HG03520 (cell line): Measurements from ENCODE around the gene TPRG1L.

Experiments used
- ATAC-seq: cut with Tn5 transposase; IDR thresholded peaks from one replicate; pipeline ENCODE4 v1.9.1; 2021; ENCODE audit warnings: mild to moderate bottlenecking, moderate library complexity; ENCODE audit not compliant: unreplicated experiment

The TPRG1L gene

DNA sequence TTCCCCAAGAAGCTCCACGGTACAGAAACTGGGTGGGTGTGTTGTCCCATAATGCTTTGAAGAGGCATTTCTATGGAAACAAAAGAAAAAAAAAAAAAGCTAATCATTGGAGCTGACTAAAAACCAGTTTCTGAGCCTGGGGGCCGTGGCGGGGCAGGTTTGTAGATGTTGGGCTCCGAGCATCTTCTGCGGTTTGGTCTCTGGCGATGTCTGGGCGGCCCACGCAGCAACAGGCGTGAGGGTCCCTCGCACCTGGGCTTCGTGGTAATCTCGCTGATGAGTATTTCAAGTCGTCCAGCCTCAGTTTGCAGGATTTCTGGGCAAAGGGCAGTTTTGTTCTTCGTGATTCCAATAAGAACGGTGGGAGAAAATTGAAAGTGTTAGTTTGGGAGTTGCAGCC, 34.3 kb downstream of the TPRG1L start:
- no peak for ATAC-seq

DNA sequence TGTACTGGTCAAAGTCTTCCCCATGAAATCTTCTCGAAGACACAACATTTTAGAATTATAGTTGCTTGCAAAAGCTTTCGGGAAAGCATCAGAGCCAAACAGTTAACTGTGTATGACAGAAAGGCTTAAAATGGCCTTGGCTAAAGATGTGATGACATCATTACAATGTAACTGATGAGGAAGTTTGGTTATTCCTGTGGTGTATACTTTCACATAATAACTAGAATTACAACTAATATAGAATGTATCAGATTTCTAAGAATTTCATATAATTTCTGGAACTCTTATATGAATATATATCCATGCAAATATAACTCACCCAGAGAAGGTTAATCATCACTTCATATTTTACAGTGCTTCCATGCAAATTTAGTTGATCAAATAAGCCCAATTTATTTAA, 35.9 kb downstream of the TPRG1L start:
- ATAC-seq = no peak

DNA sequence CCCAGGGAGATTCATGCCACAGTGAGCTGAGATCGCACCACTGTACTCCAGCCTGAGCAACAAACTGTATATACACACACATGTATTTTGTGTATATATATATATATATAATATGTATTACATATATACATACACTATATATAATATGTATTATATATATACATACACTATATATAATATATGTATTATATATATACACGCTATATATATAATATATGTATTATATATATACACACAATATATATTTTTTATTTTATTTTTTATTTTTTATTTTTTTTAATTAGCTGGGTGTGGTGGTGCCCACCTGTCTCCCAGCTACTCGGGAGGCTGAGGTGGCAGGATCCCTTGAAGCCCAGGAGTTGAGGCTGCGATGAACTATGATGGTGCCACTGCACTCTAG, 36.8 kb downstream of the TPRG1L start:
- ATAC-seq = no peak

DNA sequence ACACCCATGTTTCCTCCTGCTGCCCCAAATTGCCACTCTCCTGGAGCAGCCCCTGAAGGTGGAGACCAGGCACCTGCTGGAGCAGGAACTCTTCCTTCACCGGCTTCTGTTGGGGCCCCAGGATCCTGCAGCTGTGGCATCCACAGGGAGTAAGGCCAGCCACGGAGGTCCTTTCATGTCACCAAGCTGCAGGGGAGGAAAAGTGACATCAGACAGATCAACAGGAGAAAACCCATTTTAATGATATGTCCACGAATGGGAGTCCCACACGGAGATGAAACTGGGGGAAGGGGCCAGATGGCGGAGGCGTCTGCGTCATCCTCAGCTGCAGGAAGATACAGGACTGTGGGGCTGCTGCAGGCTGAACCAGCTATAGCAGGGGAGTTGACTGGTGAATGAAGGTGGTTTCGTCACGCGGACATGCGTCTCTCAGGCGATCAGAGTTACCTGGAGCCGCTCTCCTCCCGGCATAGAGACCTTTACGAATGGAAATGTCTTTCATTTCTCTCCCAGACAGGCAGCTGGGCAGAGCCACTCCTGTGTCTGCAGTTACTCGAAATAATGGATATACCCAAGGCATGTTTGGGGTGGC, 37.4 kb downstream of the TPRG1L start:
- no peak for ATAC-seq

DNA sequence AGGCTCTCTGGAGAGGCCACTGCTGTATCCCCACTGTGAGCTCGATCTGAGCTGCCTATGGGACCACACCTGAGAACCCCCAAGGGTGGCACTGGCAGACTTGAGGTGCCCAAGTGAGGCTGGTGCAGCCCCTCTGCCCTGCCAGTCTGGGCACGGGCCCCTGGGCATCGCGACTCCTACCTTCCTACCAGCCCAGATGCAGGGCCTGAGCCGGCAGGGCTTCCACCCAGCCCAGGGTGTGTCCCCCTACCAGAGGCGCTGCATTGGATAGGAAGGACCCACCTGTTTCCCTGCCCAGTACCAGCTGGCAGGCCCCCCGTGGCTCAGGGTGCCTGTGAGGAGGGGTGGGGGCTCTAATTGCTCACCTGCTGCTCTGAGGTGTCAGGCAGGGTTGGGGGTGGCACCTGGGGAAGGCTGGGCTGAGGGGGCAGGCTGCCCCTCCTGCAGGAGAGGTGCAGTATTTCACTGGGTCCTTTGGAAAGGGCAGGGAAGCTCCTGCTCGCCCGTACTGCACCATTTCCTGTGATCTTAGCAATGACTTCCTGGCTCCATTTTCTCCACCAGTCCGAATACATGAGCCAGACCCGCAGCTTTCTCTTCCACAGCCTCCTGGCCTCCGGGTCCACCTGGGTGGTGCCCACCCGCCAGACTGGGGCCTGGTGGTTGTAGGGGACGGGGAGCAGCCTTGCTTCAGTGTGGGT, 39.3 kb downstream of the TPRG1L start:
- no peak for ATAC-seq

DNA sequence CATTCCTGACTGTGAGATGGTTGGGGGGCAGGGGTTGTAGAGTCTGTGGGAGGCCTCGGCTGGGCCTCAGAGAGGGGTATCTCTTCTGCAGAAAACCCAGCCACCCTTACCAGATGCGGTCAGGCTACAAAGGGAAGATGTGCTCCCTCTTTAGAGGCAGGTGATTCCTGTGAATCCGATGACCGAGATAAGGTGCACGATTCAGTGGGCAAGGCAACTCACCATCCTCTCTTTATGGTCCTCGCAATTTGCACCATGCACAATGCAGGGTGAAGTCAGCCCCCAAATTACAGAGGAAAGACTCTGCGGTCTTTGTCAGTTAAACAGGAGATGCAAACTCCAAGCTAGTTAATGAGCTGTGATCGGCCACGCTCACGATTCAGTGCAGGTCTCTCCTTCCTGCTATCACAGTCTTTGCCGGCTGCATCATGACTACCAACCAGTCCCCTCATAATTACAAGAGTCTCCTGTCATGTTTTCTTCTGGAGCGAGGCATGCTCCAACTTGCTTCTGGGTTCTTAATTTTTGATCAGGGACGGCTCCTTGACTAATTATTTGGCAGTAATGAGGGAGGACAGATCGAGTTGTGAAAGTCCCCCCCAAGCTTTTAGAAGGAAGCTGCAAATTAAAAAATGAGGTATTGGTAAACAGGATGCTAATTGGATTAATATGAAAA, 40.0 kb downstream of the TPRG1L start:
- ATAC-seq = no peak

DNA sequence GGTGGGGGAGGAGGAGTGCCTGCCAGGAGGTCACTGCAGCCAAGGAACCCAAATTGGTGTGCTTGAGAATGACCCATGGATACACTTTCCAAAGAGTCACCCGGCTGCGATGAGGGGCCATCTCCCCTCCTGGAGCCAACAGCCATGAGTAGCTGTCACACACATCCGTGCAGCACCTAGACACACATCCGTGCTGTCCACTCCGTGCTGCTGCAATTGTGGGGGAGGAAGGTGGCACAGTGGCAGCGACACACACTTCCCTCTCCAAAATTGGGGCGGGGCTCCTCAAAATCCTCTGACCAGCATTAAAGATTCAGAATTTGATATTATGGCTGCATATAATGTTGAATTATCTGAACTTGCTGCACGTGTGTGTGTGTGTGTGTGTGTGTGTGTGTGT, 43.3 kb downstream of the TPRG1L start:
- no peak for ATAC-seq

DNA sequence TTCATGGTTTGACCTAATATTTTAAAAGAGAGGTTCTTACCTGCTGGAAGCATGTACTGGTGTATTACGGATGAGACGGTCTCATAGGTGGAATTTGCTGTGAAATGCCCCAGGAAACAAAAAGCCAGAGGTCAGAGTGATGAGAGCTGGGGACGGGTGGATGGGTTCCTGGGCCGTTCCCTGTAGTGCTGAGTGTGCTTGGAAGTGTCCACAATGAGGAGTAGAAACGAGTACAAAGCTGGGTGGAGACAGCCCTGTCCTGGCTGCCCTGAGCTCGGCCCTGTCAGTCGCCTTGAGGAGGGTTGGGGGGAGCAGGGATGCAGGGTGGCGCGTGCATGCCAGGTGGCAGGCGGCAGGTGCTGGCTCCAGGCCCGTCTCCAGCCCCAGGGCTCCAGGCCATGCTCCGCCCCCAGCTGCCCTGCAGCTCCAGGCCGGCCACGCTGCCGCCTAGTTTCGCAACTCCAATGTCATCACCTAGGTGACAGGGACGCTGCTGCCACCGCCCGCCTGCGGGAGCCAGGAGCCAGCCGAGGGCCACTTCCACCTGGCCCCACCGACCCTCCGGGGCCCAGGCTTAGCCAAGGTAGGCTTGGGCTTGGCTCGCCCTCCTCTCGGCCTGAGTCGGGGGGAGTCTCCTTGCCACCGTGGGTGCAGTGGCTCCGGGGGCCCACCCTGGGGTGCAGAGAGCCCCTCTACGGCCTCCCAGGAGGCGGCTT, 43.9 kb downstream of the TPRG1L start:
- no peak for ATAC-seq

DNA sequence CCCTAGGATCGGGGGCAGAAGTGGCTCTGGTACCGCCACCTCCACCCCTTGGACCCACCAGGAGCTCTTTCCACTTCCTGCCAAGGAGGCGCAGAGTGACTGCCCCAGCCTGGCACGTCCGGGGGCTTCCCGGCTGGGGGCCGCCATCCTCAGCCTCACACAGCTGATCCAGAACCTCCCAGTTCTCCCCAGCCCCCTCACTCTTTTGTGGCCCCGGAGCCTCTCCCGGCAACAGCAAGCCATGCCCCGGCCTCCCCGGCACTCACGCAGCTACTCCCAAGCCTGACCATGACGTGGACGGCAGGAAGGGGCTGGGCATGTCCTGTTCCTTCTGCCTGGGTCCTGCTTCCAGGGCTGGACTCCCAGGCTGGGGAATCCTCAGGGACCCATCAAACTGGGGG, 44.6 kb downstream of the TPRG1L start:
- ATAC-seq = no peak

DNA sequence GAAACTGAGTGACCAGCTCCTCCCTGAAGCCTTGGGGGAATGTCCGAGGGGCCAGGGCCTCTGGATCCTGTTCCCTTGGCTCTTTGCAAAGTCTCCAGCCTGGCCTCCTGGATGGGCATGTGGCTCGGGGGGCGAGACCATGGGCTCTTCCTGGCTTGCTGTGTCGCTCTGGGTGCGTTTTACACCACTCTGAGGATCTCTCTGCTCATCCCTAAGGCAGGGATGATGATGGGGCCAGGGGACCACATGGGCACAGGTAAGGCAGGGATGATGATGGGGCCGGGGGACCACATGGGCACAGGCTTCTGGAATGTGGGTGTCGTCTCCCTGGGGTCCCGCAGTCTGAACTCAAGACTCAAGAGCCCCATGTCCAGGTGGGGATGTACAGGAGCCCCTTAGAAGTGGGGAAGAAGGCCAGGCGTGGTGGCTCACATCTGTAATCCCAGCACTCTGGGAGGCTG, 45.2 kb downstream of the TPRG1L start:
- ATAC-seq = no peak

DNA sequence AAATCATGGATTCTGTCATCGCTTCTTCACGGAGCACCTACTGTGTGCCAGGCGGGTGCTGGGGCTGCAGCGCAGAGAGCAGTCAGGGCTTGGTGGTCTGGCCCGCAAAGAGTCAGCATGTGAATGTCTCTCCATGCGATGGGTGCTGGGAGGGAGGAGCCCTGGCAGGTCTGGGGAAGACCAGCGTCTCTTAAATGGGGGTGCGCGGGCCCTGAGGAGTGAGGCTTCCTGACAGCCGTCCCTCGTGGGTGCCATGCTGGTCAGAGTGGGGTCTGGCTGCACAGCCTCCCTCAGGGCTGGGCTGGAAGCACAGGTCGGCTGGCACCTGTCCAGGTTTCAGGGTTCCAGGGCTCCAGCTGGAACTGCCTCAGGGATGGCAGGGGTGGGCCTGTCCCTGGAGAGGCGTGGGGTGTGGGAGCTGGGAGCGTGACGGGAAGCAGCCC, 46.0 kb downstream of the TPRG1L start:
- no peak for ATAC-seq

DNA sequence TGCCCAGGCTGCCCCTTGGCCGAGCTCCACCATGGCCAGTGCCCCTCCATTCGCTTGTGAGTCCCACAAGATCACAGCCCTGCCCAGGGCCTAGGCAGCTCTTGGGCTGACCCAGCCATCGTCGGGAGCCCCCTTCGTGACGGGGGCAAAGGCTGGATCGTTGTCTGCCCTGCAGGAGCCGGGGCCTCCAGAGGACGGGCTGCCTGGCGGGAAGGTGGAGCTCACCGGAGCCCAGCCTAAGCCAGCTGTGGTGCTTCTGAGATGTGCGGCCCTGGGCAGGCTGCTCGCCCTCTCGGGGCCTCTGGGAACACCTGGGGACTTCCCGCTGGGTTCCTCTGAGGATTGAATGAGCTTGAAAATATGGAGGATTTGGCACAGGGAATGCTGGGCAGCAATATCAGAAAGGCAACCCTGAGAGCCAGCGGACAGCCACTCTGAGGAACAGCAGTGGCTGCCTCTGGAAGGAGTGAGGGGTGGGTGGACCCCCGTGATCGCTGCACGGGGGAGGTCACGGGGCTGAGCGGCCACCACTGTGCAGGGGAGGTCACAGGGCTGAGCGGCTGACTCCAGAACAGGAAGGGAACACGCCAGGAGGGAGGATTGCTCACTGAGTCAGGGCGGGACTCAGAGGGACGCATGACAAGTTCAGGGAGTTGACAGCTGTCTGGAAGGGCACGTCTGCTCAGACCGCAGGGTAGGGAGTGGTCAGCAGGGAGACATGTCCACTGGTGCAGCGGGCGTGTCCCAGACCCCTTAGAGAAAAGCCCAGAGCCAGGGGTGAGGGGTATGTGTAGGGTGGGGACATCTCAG, 46.8 kb downstream of the TPRG1L start:
- ATAC-seq = no peak

DNA sequence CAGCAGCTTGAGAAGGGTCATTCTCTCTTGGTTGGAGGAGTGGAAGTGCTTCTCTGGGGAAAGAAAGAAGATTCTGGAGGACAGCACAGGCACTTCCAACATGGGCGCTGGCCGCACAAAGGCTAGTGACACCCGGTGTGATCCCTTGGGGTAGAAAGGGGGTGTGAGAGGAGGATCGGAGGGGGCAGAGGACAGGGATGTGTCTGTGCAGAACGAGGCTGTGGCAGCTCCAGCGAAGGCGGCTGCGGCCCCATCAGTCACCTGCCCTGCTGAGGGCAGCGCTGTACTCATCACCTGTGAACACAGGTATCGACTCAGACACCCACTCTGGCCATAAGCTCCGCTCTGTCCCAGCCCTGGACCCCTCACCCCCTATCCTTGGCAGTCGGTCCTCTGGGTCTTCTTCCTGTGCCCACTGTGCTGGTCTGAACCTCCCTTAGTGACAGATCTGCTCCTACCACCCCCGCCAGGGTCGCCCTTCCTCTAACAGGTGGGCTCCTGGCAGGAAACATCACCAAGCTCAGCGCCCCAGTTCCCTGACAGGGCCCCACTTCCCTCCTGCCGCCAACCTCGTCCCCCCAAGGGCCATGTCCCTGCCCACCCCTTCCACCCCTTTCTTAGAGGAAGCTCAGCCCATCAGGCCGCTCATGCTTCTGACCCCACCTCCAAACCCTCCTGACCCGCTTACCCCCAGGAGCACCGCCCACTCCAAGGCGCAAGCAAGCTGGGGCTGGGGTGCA, 47.6 kb downstream of the TPRG1L start:
- no peak for ATAC-seq

DNA sequence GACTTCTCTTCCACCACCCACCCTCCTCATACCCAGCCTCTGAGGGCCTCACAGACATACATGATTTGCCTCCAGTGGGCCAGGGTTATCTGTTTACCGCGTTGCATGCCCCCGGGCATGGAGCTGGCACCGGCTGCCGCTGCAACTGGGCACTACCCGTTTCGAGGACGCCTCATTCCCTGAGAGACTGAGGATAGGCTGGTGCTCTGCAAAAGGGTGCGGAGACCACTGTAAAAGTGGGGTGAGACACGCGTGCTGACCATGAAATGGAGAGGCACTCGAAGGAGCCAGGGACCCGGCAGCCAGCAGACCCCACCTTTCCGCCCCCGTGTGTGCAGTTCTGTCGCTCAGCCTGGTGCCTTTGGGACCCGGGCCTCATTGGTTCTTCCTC, 48.2 kb downstream of the TPRG1L start:
- no peak for ATAC-seq

DNA sequence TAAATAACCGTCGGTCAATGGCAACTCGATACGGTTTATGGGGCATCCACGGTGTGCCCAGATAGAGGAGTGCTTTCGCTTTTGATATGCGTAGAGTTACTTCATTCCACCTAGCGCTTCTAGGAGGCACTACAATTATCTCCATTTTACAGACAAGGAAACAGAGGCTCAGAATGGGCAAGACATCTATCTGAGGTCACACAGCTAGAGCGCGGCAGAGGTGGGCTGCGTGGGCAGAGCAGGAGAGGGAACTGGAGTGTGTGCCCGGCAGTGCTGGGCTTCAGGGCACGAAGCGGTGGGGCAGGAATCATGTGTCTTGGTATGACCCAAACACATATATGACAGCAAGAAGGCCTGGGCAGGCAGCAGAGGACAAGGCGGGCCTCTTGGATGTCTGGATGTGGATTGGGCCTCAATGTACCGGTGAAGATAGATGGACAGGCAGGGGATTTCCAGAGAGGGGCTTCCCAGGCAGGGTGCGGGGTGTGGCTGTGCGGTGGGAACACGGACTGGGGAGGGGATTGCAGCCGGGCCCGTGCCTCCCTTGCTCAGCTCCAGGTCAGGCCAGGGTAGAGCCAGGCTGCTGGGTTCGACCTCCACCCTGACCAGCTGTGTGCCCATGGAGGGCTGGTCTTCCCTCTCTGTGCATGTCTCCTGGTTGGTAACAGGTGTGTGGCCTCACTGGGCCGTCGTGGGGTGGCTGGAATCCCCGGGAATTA, 48.7 kb downstream of the TPRG1L start:
- no peak for ATAC-seq

DNA sequence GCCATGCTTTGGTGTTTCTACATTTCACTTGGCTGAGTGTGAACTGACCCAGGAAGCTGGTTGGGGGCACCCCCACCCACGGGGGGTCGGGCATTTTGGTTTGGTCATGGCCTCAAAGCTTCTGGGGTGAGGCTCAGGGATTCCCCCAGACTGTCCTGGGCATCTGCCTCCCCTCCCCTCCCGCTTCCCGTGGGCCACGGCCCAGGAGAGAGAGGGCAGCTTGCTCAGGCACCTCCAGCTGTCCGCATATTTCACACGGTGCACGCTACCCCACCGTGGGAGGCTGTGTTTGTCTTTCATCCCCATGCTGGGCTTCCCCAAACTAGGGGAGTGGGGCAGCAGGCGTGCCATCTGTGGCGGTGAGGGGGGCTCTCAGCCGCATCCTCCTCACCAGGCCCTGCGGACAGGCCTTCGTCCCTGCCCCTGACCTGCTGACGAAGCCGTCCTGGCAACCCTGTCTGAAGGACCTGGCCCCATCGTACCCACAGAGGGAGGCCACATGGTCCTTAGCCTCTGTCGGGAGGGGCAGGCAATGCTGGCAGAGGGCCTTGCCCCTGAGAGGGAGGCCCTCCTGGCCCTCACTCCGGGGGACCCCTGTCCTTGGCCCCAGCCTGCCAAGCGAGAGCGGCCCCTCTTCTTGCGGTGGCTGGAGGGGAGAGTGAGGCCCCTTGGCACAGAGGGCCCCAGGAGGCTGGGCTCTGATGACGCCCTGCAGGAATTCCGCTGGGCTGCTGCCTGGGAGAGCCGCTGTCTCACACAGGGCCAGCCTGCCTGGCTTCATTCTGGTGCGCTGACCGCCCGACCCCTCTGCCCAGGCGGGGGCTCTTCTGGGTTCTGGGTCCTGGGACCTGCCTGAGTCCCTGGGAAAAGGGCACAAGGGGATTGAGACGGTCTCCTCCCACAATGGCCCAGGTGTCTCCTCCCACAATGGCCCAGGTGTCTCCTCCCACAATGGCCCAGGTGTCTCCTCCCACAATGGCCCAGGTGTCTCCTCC, 49.6 kb downstream of the TPRG1L start:
- ATAC-seq = no peak

DNA sequence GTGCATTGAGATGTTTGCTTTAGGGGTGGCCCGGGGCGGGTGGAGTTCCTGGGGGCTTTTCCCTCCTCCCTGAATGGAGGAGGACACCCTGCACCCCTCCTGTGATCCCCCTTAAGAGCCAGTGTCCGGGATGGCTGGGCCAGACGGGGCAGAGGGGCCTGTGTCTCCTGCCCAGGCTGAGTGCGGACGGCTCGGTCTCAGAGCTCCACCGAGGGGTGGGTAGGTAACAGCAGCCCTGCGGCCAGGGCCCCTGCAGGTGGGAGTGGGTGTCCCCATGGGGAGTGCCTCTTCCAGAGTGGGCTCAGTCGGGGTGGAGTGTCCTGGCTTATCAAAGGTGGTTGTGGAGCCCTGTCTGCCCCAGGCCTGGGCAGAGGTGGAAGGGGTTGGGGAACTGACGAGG, 50.6 kb downstream of the TPRG1L start:
- ATAC-seq = no peak
